ENCODE data around the gene METAP1D. TPM values are rescaled to one million over a fixed set of nuclear protein-coding genes. Genes with fewer than 3 reads are reported as not detected.

Gene METAP1D
- total RNA-seq, 1 experiment from 2014 or later = 15.8 TPM

GRCh38 chr2:172084395-172084644, 84.6 kb downstream of the METAP1D start:
- TF ChIP-seq CBX3 (IDR thresholded peaks at IDR 0.05; ENCODE audit: low read depth) (no peak), POLR2A (IDR thresholded peaks at IDR 0.05; ENCODE audit: borderline replicate concordance, extremely low read depth, insufficient read depth, insufficient read length) (peak; percentile 46)
- Histone ChIP-seq H3K4me2 (ENCODE audit: low read length) (peak overlapping the region; percentile 85), H3K9ac (ENCODE audit: low read length) (peak overlapping the region; percentile 59), H3K4me1 (ENCODE audit: control insufficient read depth in 1 of 2, insufficient read depth in 2 of 2, low read length in 2 of 2) (peaks cover 0 to 17% of the 10 kb centered on the region in 2 experiments; a peak in 1 of 4 replicates), H3K9me2 (ENCODE audit: insufficient read depth) (no peaks in the 10 kb centered on the region), H3K9me3 (ENCODE audit: control insufficient read depth in 1 of 2, insufficient read depth in 1 of 2, low read depth in 1 of 2, low read length in 2 of 2) (no peaks in the 10 kb centered on the region), H2AFZ (ENCODE audit: low read depth, low read length, poor library complexity, severe bottlenecking) (peak overlapping the region; percentile 10), H3K27me3 (ENCODE audit: insufficient read depth, low read length) (no peaks in the 10 kb centered on the region), H3K27ac (ENCODE audit: low read depth, low read length) (peak overlapping the region; percentile 48; the same call in 1 of the 2 replicates), H3K79me2 (ENCODE audit: insufficient read depth, low read length) (no peaks in the 10 kb centered on the region), H4K20me1 (ENCODE audit: insufficient read depth) (no peaks in the 10 kb centered on the region), H3K4me3 (replicated peaks in 1 of 2; ENCODE audit: low read depth in 1 of 2, low read length in 2 of 2) (peak overlapping the region; percentile 51 to 61), H3K36me3 (ENCODE audit: control insufficient read depth in 1 of 2, insufficient read depth in 2 of 2, low read length in 2 of 2) (no peaks in the 10 kb centered on the region)
- ChIA-PET RAD21 (ENCODE audit: low non-redundant PET in 1 of 2, low total read pairs in 2 of 2, uncharacterized antibody in 2 of 2, unreplicated experiment in 2 of 2) (no interaction called here), POLR2A (interaction anchor here (0.9 to 1.6 kb wide), 2 partner anchors 14 to 27 kb away, joined by 4 to 8 read pairs; no protein-coding TSS in a partner anchor), CTCF (no interaction called here)
- BruUV-seq (replicated peaks) = no TSS peak
- intact Hi-C loops (cut with micrococcal nuclease) = no loop called here
- DNase-seq (ENCODE audit: low read depth, low spot score) (no peak), ATAC-seq (peak; percentile 16; the same call in 1 of the 2 replicates)

- no TSS peak for BruUV-seq (replicated peaks)
- intact Hi-C loops (cut with micrococcal nuclease) = no loop called here
- peak overlapping the region; percentile 85 for H3K4me2 ChIP-seq (ENCODE audit: low read length)
- H3K9me2 ChIP-seq (ENCODE audit: insufficient read depth) = no peaks in the 10 kb centered on the region
- peak; percentile 74 for DNase-seq (ENCODE audit: low read depth, low spot score)
- peak overlapping the region; percentile 51 to 61 for H3K4me3 ChIP-seq (replicated peaks in 1 of 2; ENCODE audit: low read depth in 1 of 2, low read length in 2 of 2)
- POLR2A ChIA-PET = interaction anchor here (0.9 to 1.6 kb wide), 3 partner anchors 10 to 28 kb away, joined by 3 to 8 read pairs (median 4); no protein-coding TSS in a partner anchor
- peak overlapping the region; percentile 75 for H2AFZ ChIP-seq (ENCODE audit: low read depth, low read length, poor library complexity, severe bottlenecking)
- RAD21 ChIA-PET (ENCODE audit: low non-redundant PET in 1 of 2, low total read pairs in 2 of 2, uncharacterized antibody in 2 of 2, unreplicated experiment in 2 of 2) = no interaction called here
- H3K9me3 ChIP-seq (ENCODE audit: control insufficient read depth in 1 of 2, insufficient read depth in 1 of 2, low read depth in 1 of 2, low read length in 2 of 2) = no peaks in the 10 kb centered on the region
- ATAC-seq = peak; percentile 95
- no peaks in the 10 kb centered on the region for H3K27me3 ChIP-seq (ENCODE audit: insufficient read depth, low read length)
- peaks cover 0 to 17% of the 10 kb centered on the region in 2 experiments; a peak in 1 of 4 replicates for H3K4me1 ChIP-seq (ENCODE audit: control insufficient read depth in 1 of 2, insufficient read depth in 2 of 2, low read length in 2 of 2)
- H4K20me1 ChIP-seq (ENCODE audit: insufficient read depth) = no peaks in the 10 kb centered on the region
- H3K27ac ChIP-seq (ENCODE audit: low read depth, low read length) = peak overlapping the region; percentile 48; the same call in 1 of the 2 replicates
- peak overlapping the region; percentile 59 for H3K9ac ChIP-seq (ENCODE audit: low read length)
- H3K36me3 ChIP-seq (ENCODE audit: control insufficient read depth in 1 of 2, insufficient read depth in 2 of 2, low read length in 2 of 2) = no peaks in the 10 kb centered on the region
- H3K79me2 ChIP-seq (ENCODE audit: insufficient read depth, low read length) = no peaks in the 10 kb centered on the region
- CTCF ChIA-PET = no interaction called here
- TF ChIP-seq CTCF (IDR thresholded peaks at IDR 0.05 in 2 of 3, conservative IDR thresholded peaks at IDR 0.05 in 1 of 3; ENCODE audit: borderline replicate concordance in 1 of 3, insufficient read depth in 1 of 3, low read depth in 2 of 3, low read length in 2 of 3) (no peak), POLR2AphosphoS5 (IDR thresholded peaks at IDR 0.05; ENCODE audit: low read depth, low read length) (peak; percentile 83), MAX (IDR thresholded peaks at IDR 0.05) (no peak), REST (IDR thresholded peaks at IDR 0.05; ENCODE audit: low read depth) (no peak), ZFX (IDR thresholded peaks at IDR 0.05) (peak; percentile 54; the same call in 1 of the 2 replicates), TCF7L2 (IDR thresholded peaks at IDR 0.05; ENCODE audit: borderline replicate concordance, extremely low read depth, insufficient read depth, insufficient read length) (no peak), CEBPB (IDR thresholded peaks at IDR 0.05; ENCODE audit: low read depth) (no peak; the same call in 1 of the 2 replicates), EGR1 (IDR thresholded peaks at IDR 0.05; ENCODE audit: low read depth) (no peak), ELF1 (IDR thresholded peaks at IDR 0.05; ENCODE audit: borderline replicate concordance, low read depth) (no peak), CBX3 (IDR thresholded peaks at IDR 0.05; ENCODE audit: low read depth) (no peak), EZH2phosphoT487 (IDR thresholded peaks at IDR 0.05; ENCODE audit: borderline replicate concordance) (no peak), SRF (IDR thresholded peaks at IDR 0.05; ENCODE audit: low read depth) (no peak), FOSL1 (IDR thresholded peaks at IDR 0.05; ENCODE audit: low read depth) (no peak), POLR2A (IDR thresholded peaks at IDR 0.05; ENCODE audit: borderline replicate concordance, extremely low read depth, insufficient read depth, insufficient read length) (peak; percentile 71)
Observed at GRCh38 chr2:172084645-172085459, 85.1 kb downstream of the METAP1D start.

Data from HCT116 (cell line).